ENCODE measurements around the gene C18orf32.
"Not testable (repeated sequence)": the region's sequence is repeated elsewhere in the genome, so short reads cannot be mapped to it uniquely, and the experiment has no call there.

C18orf32 gene

DNA sequence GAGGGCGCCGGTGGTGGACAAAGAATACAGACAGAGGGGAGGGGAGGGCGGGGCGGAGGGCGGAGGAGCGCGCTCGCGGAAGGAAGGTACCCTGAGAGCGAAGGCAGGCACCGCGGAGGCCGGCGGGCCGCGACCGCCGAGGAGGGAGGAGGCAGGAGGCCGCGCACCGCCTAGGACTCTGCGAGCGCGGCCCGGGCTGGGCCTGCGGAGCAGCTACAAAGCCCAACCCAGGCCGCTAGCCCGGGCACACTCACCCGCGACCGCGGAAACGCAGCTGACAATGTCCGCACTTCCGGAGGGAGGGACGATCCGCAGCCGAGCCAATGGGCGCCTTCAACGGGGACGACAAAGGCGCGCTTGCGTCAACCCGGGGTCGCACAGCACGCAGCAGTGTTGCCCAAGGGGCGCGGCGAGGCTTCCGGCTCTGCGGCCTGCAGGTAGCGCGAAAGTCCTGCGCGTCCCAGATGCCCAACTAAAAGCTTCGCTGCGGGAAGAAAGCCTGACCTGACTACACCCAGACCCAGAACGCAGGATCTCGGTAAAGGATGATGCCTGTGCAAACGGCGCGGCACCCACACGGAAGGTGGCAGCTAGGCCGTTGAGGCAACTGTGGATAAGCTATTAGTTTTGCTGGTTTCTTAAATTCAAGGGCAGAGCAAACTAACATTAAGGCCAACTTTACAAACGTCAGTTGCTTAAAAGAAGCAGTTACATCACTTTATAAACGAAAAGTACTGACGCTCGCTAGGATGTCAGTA is at the start of gene C18orf32:
Gene C18orf32, minus strand, starts transcription at position 282 of the 758 bp plus-strand sequence. CDS start 3,486 bp downstream, outside the sequence.
- peak; percentile 86 for DNase-seq

DNA sequence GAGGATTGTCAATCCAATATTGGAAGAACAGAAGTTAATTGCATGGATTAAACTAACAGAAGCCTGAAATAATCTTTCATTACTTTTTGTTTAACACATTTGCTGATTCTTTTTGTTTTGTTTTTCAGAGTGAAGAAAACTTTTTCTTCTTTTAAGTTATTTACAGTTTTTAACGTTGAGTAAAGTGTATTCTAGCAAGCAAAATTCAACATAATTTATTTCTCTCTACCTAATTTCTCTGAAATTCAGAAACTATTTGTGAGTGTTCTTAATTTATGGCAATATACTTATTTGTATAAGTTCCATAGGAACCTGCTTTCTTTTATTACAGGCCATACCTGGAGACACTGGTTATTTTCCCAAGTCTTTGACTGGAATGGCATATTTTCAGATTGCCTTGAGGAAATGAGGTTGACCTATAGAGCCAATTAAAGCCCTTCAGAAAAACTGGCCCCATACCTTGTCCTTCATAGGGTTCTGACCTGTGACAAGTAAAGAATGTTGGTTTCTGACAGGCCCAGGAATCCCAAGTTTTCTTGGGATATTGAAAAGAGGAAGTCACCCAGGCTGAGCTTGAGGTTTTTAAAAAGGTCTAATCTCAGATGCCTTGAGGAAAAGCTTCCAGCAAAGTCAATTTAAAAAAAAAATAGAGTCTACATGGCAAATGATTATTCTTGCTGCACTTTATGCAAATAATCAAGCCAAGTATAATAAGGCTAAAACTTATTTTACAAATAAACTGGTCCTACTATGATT is 48.0 kb upstream of the C18orf32 start:
- no peak for DNase-seq

DNA sequence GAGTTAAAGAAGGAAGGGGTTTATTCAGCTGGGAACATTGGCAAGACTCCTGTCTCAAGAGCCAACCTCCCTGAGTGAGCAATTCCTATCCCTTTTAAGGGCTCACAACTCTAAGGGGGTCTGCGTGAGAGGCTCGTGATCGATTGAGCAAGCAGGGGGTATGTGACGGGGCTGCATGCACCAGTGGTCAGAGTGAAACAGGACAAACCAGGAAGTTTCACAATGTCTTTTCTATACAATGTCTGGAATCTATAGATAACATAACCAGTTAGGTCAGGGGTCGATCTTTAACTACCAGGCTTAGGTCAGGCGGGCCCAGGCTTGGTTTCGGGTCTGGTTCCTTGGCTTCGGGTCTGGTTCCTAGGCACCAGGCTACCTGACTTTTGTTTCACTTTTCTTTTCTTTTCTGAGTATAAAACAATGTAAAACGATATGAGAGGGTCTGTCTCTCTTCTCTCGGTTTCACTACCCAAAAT is 44.7 kb upstream of the C18orf32 start:
- DNase-seq: no peak

DNA sequence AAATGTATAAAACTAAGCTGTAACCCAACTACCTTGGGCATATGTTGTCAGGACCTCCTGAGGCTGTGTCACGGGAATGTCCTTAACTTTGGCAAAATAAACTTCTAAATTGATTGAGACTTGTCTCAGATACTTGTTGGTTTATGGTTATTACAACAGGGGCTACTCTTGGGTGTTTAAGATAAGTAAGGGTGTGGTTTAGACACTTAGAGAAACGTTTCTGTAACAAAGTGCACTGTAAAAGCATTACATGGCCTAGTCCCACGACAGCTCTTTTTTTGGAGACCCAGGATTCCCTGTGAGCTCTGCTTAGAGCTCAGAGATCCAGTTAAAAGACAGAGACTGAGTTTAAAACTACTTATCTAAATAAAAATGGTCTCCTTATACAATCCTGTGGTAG is 42.6 kb upstream of the C18orf32 start:
- no peak for DNase-seq

DNA sequence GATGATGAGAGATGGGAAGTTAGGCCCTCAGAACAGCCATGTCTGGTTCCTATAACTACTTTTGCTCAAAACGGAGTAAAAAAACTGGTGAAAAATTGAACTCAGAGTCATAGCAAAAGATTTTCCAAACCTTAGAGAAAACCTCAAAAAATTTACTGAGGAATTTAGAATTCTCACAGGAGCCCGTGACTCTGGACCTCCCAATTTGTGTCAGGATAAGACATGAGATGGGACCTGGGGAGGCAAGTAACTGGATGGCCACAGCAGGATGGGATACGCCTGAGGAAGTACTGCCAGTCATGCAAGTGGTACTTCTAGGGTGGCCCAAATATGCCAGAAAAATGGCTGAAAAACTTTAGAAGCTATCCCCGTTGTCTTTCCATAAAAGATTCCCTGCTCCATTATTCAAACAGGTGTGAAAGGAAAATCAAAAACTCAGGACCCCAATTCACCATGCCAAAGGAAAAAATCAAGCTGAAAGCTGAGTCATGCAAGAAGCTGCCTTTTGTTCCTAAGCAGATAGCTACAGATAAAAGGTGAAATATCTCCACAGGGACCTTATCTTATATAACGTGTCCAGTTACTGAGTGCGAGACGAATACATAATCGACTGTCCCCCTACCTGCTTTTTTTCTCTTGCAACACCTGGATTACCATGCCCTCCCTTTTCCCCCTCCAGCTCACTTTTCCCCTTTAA is 40.7 kb upstream of the C18orf32 start:
- DNase-seq: no peak

DNA sequence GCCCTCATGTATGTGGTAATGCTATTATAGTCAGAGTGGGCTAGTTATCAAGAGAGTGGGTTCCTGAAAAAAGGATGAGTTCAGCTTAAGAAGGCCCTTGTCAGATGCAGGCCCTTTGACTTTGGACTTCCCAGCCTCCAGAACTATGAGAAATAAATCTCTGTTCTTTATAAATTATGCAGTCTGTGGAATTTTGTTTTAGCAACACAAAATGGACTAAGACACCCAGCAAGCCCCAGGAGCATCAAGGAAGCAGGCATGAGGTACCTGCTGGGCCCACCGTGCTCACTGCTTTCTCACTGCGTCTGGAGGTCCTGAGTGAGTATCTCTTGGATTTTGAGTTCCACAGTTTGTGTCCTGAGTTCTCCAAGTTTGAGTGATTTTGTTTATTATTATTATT is 38.9 kb upstream of the C18orf32 start:
- DNase-seq: no peak

DNA sequence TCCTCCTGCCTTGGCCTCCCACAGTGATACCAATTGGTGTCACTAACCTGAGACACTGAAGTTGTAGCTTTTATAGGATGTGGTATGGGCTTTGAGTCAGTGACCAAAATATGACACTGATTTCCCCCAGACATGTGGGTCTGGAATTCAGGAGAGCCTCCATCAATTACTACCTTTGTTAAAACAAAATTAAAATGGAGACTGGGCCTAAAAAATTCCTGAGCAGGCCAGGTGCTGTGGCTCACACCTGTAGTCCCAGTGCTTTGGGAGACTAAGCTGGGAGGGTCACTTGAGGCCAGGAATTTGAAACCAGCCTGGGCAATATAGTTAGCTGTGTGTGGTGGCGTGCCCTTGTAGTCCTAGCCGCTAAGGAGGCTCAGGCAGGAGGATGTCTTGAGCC is 37.9 kb upstream of the C18orf32 start:
- no peak for DNase-seq

DNA sequence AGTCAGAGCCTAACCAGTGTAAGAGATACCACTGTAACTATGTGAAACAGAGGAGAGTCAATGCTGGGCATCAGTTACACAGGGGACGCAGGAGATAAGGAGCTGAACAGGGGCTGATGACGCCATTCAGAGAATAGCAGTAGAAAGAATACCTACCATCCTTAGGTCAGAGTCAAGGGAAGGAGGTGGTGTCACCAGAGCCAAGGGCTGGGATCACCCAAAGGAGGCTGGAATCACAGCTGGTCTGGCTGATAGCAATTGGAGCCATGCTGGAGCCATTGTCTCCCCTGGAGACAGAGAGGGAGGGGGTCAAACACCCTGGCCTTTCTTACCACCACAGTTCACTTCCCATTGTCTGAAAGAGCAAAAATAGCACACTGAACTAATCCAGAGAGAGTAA is 37.3 kb upstream of the C18orf32 start:
- DNase-seq: no peak

DNA sequence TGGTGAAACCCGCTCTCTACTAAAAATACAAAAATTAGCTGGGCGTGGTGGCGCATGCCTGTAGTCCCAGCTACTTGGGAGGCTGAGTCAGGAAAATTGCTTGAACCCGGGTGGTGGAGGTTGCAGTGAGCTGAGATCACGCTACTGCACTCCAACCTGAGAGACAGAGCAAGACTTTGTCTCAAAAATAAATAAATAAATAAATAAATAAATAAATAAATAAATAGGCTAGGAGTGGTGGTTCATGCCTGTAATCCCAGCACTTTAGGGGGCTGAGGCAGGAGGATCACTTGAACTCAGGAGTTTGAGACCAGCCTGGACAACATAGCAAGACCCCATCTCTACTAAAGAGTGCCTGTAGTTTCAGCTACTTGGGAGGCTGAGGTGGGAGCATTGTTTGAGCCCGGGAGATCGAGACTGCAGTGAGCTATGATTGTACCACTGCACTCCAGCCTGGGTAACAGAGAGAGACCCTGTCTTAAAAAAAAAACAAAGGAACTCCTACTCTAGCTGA is 36.6 kb upstream of the C18orf32 start:
- DNase-seq: not testable (repeated sequence)

DNA sequence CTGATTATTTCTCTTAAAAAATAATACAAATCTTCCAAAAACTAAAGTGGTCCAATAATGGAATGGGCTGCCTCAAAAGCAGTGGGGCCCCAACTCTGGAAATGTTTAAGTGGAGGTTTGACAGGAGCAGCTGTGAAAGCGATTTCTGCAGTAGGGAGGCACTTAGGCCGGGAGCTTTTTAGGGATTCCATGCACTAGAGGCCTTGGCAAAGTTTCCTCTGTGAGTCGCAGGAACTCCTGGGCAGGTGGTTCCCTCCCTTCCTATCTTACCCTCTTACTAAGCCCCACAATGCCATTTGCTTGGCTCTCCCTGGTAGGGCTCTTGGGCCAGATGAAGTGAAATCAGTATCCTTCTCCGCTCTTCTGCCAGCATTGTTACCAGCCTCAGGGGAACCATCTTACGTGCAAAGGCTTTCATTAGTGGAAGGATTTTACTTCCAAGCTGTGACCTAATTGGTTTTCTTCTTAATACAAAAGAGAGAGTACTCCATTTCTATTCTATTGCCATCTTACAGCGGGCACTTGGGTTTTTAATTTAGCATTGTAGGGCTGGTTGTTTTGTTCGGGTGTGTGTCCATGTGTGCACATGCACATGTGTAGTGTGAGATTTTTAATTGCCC is 34.3 kb upstream of the C18orf32 start:
- no peak for DNase-seq

DNA sequence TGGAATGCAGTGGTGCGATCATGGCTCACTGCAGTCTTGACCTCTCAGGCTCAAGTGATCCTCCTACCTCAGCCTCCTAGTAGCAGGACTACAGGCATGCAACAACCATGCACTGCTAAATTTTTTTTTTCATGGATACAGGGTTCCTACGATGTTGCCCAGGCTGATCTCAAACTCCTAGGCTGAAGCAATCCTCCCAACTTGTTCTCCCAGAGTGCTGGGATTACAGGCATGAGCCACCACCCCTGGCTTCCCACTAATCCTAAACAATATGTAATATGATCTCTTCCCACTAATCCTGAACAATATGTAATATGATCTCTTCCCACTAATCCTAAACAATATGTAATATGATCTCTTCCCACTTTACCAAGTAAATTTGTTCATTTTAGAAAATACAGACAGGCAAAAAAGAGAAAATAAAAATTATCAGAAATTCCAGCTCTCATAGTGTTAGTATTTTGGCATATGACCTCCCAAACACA is 33.7 kb upstream of the C18orf32 start:
- DNase-seq: no peak

DNA sequence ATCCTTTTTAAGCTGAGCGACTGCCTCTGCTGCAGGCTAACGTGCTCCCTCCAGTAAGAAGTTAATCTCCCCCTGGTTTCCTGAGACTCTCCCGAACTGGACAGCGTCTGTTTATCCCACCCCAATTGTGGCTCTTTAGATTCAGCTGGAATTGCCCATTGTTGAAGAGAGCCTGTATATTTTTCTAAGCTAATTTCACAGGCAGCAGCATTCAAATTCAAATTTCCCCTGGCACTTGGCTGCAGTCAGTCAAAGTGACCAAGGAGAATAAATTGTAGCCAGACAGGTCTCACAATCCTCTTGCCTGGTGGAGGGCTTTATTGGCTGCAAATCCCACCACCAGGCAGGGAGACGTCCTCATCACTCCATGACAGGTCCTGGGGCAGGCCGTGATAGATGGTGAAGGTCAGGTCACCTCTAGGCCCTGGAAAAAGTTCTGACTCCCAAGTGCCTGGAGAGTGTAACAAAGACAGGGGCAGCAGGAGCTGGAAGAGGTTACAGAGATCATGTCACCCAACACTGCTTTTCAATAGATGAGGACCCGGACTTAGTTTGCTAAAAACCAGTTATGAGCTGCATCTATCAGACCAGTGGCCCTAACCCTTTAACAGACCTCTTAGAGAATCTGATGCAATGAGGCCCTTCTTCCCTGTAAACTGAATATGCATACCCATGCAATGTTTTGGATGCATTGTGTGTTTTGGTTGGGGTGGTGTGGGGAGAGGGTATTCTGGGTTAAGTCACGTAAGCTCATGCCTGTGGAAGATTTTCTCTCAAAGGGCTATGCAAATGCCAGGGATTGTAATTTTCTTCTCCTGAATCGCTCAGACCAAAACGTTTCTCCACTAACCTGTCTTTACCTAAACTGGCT is 32.3 kb upstream of the C18orf32 start:
- DNase-seq: no peak

DNA sequence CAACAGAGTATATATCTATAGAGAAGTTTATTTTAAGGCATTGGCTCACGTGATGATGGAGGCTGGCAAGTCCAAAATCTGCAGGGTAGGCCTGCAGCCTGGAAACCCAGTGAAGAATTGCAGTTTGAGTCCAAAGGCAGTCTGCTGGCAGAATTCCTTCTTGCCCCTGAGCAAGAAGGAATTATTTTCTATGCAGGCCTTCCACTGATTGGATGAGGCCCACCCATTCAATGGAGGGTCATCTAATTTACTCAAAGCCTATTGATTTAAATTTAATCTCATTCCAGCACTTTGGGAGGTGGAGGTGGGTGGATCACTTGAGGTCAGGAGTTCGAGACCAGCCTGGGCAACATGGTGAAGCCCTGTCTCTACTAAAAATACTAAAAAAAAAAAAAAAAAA is 30.4 kb upstream of the C18orf32 start:
- DNase-seq: no peak

DNA sequence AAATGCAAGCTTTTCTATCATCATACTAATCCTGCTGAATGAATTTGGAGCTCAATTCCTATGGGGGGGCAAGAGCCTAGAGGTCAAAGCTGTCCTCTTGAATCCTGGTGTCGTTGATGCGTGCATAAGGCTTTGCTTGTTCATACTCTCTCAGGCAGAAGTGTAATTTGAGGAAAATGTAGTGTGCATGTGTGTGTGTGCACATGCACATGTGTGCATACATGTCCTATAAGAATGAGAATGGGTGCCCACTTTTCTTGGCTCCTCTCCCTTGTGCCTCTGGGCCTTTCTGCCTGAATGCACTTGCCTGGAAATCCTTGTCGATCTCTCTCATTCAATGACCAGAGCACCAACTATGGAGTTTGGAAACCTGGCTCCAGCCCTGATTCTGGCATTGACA is 28.5 kb upstream of the C18orf32 start:
- no peak for DNase-seq

DNA sequence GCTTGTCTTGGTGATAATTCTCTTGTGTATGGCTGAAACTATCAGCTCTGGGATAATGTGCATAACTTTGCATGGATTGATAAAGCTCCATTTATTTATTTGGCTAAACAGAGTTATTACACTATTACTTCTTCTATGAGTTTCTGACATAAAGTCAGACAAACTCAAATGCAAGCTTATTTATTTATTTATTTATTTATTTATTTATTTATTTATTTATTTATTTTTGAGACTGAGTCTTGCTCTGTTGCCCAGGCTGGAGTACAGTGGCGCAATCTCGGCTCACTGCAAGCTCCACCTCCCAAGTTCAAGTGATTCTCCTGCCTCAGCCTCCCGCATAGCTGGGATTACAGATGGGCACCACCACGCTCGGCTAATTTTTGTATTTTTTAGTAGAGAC is 28.0 kb upstream of the C18orf32 start:
- DNase-seq: not testable (repeated sequence)

DNA sequence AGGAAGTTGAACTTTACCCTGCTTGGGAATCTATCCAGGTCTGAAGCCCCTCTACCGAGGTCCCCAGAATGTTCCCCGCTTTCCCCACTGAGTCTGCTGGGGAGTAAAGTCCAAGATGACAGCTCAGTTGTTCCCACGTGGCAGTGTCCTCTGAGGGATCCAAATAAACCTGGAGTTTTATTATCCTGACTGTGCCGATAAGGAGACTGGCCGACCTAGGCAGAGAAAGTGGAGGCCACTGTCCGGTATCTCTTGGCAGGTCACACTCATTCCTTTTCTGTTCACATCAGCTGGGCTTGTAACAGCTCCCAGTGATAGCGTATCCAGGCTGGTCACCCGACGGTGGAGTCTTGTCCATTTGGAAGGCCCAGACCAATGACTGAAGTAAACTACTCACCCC is 27.5 kb upstream of the C18orf32 start:
- no peak for DNase-seq

DNA sequence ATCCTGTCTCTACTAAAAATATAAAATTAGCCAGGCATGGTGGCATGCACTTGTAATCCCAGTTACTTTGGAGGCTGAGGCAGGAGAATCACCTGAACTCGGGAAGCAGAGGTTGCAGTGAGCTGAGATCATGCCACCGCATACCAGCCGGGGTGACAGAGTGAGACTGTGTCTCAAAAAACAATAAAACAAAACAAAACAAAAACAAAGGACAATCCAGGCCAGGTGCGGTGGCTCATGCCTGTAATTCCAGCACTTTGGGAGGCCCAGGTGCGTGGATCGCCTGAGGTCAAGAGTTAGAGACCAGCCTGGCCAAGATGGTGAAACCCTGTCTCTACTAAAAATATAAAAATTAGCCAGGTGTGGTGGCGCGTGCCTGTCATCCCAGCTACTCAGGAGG is 25.8 kb upstream of the C18orf32 start:
- not testable (repeated sequence) for DNase-seq

DNA sequence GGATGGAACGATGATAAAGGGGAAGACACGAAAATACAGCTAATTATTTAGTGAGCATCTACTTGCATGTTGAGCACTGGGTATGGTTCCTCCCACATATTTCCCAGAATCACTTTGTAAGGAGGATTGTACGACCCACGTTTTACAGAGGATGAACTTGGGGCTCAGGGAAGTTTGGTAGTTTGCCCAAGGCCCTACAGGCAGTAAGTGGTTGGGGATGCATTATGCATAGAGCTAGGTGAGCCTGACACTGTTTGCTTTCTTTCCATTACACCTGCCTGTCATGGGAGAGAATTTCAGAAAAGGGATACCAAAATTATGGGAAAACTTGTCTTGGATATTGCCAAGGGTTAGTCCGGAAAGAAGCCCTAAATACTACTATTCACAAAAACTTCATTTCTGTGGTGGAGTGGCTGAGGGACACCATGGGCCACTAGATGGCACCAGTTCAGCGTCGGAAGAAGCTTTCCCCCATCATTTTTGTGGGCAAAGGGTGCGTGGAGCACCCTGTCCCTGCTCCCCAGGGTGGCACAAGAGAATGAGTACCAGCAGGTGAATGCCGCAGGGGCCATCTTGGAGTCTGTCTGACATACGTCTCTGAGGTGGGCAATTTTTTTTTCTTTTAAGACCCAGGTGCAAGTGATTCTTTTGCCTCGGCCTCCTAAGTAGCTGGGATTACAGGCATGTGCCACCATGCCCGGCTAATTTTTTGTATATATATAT is 23.5 kb upstream of the C18orf32 start:
- peak; percentile 32 for DNase-seq

DNA sequence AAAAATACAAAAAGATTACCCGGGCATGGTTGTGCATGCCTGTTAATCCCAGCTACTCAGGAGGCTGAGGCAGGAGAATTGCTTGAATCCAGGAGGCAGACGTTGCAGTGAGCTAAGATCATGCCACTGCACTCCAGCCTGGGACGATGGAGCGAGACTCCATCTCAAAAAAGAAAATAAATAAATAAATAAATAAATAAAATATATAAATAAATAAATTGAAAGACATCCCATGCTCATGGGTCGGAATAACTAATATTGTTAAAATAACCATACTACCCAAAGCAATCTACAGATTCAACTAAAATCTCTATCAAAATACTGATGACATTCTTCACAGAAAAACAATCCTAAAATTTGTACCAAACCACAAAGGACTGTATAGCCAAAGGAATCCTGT is 19.4 kb upstream of the C18orf32 start:
- not testable (repeated sequence) for DNase-seq

DNA sequence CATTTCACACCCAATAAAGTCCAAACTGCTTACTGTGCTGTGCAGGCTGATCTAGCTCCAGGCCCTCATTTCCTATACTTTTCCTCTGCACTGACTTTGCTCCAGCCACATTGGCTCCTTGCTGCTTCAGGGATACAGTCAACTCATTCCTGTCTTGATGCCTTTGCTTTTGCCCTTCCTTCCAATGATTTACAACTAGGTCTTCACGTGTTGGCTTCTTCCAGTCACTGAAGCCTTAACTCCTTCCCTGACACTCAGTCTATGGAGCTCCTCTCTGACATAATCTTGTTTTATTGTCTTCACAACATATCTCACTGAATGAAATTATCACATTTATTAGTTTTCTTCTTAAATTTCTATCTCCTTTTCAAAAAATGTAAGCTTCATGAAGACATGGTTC is 16.9 kb upstream of the C18orf32 start:
- DNase-seq: no peak

All from SHP77 treated with DMSO at 0.1 percent for 48 hours (cell line).